ENCODE results near the gene CBLN4. TPM values are rescaled to one million over a fixed set of nuclear protein-coding genes. Genes with fewer than 3 reads are reported as not detected.

CBLN4 gene
- total RNA-seq, 1 experiment from 2014 or later: not detected

GRCh38 chr20:56001106-56001785 is 4.1 kb downstream of the CBLN4 start:
- Mint-ChIP-seq H3K4me3 (ENCODE audit: unreplicated experiment) (no peak overlapping the region), H3K9me3 (ENCODE audit: unreplicated experiment) (no peaks in the 10 kb centered on the region), H3K27ac (ENCODE audit: unreplicated experiment) (no peak overlapping the region), H3K27me3 (ENCODE audit: insufficient read depth, unreplicated experiment) (no peaks in the 10 kb centered on the region), H3K4me1 (ENCODE audit: low read depth, unreplicated experiment) (no peaks in the 10 kb centered on the region), H3K36me3 (ENCODE audit: insufficient read depth, unreplicated experiment) (no peaks in the 10 kb centered on the region)
- peaks cover 15% of the 10 kb centered on the region; the same call in 1 of the 2 replicates for H3K9me3 ChIP-seq
- intact Hi-C loops (cut with micrococcal nuclease; ENCODE audit: unreplicated experiment): no loop called here
- no peaks in the 10 kb centered on the region for H3K36me3 ChIP-seq (ENCODE audit: control insufficient read depth, insufficient read depth, low read length)
- no peaks in the 10 kb centered on the region for H3K4me1 ChIP-seq
- no peak for DNase-seq
- no peak for TF ChIP-seq CTCF (IDR thresholded peaks at IDR 0.05; ENCODE audit: insufficient read depth in 1 of 2, low read depth in 1 of 2, low read length in 1 of 2, severe bottlenecking in 1 of 2, unreplicated experiment in 1 of 2)
- BruUV-seq (replicated peaks): no TSS peak
- ChIA-PET CTCF (no interaction called here), POLR2A (no interaction called here)
- no peak overlapping the region for H3K4me3 ChIP-seq (ENCODE audit: low read depth, low read length)
- H3K27me3 ChIP-seq (replicated peaks; ENCODE audit: control insufficient read depth, insufficient read depth, low read length): no peaks in the 10 kb centered on the region

GRCh38 chr20:55978550-55978949 is 26.8 kb downstream of the CBLN4 start:
- POLR2A ChIA-PET: no interaction called here
- H3K4me1 Mint-ChIP-seq (ENCODE audit: low read depth, unreplicated experiment): no peaks in the 10 kb centered on the region
- TF ChIP-seq CTCF (IDR thresholded peaks at IDR 0.05; ENCODE audit: insufficient read depth in 1 of 2, low read depth in 1 of 2, low read length in 1 of 2, severe bottlenecking in 1 of 2, unreplicated experiment in 1 of 2): no peak

GRCh38 chr20:55977690-55978459 is 27.4 kb downstream of the CBLN4 start:
- no peaks in the 10 kb centered on the region for H3K9me3 Mint-ChIP-seq (ENCODE audit: unreplicated experiment)
- peaks cover 4% of the 10 kb centered on the region for H3K27me3 Mint-ChIP-seq (ENCODE audit: insufficient read depth, unreplicated experiment)
- intact Hi-C loops (cut with micrococcal nuclease; ENCODE audit: unreplicated experiment): no loop called here
- ChIA-PET POLR2A (no interaction called here), CTCF (no interaction called here)
- no TSS peak for BruUV-seq (replicated peaks)
- Histone ChIP-seq H3K9me3 (no peaks in the 10 kb centered on the region), H3K27me3 (replicated peaks; ENCODE audit: control insufficient read depth, insufficient read depth, low read length) (no peaks in the 10 kb centered on the region), H3K36me3 (ENCODE audit: control insufficient read depth, insufficient read depth, low read length) (no peaks in the 10 kb centered on the region), H3K4me1 (no peaks in the 10 kb centered on the region), H3K4me3 (ENCODE audit: low read depth, low read length) (no peak overlapping the region)
- H3K27ac Mint-ChIP-seq (ENCODE audit: unreplicated experiment): no peak overlapping the region
- DNase-seq: no peak
- TF ChIP-seq CTCF (IDR thresholded peaks at IDR 0.05; ENCODE audit: insufficient read depth in 1 of 2, low read depth in 1 of 2, low read length in 1 of 2, severe bottlenecking in 1 of 2, unreplicated experiment in 1 of 2): no peak
- H3K4me3 Mint-ChIP-seq (ENCODE audit: unreplicated experiment): no peak overlapping the region
- H3K4me1 Mint-ChIP-seq (ENCODE audit: low read depth, unreplicated experiment): no peaks in the 10 kb centered on the region
- no peaks in the 10 kb centered on the region for H3K36me3 Mint-ChIP-seq (ENCODE audit: insufficient read depth, unreplicated experiment)

More at GRCh38 chr20:55978550-55978949, 26.8 kb downstream of the CBLN4 start:
- Histone ChIP-seq H3K4me1 (no peaks in the 10 kb centered on the region), H3K9me3 (no peaks in the 10 kb centered on the region), H3K27me3 (replicated peaks; ENCODE audit: control insufficient read depth, insufficient read depth, low read length) (no peaks in the 10 kb centered on the region), H3K36me3 (ENCODE audit: control insufficient read depth, insufficient read depth, low read length) (no peaks in the 10 kb centered on the region), H3K4me3 (ENCODE audit: low read depth, low read length) (no peak overlapping the region)
- H3K9me3 Mint-ChIP-seq (ENCODE audit: unreplicated experiment): no peaks in the 10 kb centered on the region
- CTCF ChIA-PET: no interaction called here
- no peak for DNase-seq
- H3K36me3 Mint-ChIP-seq (ENCODE audit: insufficient read depth, unreplicated experiment): no peaks in the 10 kb centered on the region
- H3K27ac Mint-ChIP-seq (ENCODE audit: unreplicated experiment): no peak overlapping the region
- peaks cover 4% of the 10 kb centered on the region for H3K27me3 Mint-ChIP-seq (ENCODE audit: insufficient read depth, unreplicated experiment)
- intact Hi-C loops (cut with micrococcal nuclease; ENCODE audit: unreplicated experiment): no loop called here
- H3K4me3 Mint-ChIP-seq (ENCODE audit: unreplicated experiment): no peak overlapping the region
- BruUV-seq (replicated peaks): no TSS peak

Data from Caco-2 (cell line).